Panc1 (cell line): ENCODE measurements around the gene RRH. TPM values are rescaled to one million over a fixed set of nuclear protein-coding genes. Genes with fewer than 3 reads are reported as not detected.
"Not testable (repeated sequence)": the region's sequence is repeated elsewhere in the genome, so short reads cannot be mapped to it uniquely, and the experiment has no call there.

Experiments used
- ATAC-seq: fragments of 200-7000 bp; cut with Tn5 transposase; 2 replicates; pipeline ENCODE4 v1.9.1; 2020; ENCODE audit warnings: mild to moderate bottlenecking, moderate library complexity
- BruUV-seq: library from RNA; stranded (reverse); fragments of 400-500 nt; replicated peaks from 2 replicates; lab custom pipeline; 2021; lab: Mats Ljungman, UMichigan
- CTCF ChIA-PET: fragments of 300-600 bp; sonication (Branson Sonifier 250); formaldehyde crosslinking; loops from one replicate; lab custom pipeline; 2022; ENCODE audit warnings: antibody characterized with exemption; lab: Charles Lee
- POLR2A ChIA-PET: fragments of 300-600 bp; sonication (Branson Sonifier 250); formaldehyde crosslinking; loops from one replicate; lab custom pipeline; 2022; ENCODE audit warnings: antibody characterized with exemption; lab: Charles Lee
- DNase-seq: peaks from one replicate; pipeline ENCODE4 v3.0.0-alpha.2; 2010; ENCODE audit warnings: low read depth, low spot score
- H3K27ac ChIP-seq: 2 replicates; pipeline ENCODE4 v1.5.1; 2011; ENCODE audit warnings: mild to moderate bottlenecking, low read length, inconsistent platforms
- H3K27me3 ChIP-seq: fragments of 200-500 bp; sonication (Bioruptor generic); 2 replicates; pipeline ENCODE4 v1.6.0; 2014; ENCODE audit warnings: low read length, inconsistent platforms; ENCODE audit not compliant: control insufficient read depth, insufficient read depth
- H3K36me3 ChIP-seq: fragments of 200-500 bp; sonication (Bioruptor generic); 2 replicates; pipeline ENCODE4 v1.5.1; 2014; ENCODE audit warnings: inconsistent platforms, mild to moderate bottlenecking, low read length, moderate library complexity; ENCODE audit not compliant: control insufficient read depth, insufficient read depth
- H3K4me1 ChIP-seq: 2 replicates; pipeline ENCODE4 v1.5.1; 2011; ENCODE audit warnings: inconsistent platforms, mild to moderate bottlenecking, low read length, moderate library complexity; ENCODE audit not compliant: control insufficient read depth, insufficient read depth
- H3K4me3 ChIP-seq, 2 experiments: 2 replicates each; pipeline ENCODE4 v1.5.1; 2011 to 2012; ENCODE audit warnings: low read depth in 2 of 2, low read length in 2 of 2, mild to moderate bottlenecking in 2 of 2, inconsistent platforms in 1 of 2, moderate library complexity in 1 of 2
- H3K9me3 ChIP-seq: fragments of 200-500 bp; sonication (Bioruptor generic); 2 replicates; pipeline ENCODE4 v1.5.1; 2014; ENCODE audit warnings: low read depth, mild to moderate bottlenecking, inconsistent platforms, low read length, moderate library complexity; ENCODE audit not compliant: control insufficient read depth, insufficient read depth
- POLR2AphosphoS5 ChIP-seq: IDR thresholded peaks from 2 replicates; pipeline ENCODE4 v1.6.1; 2012; ENCODE audit warnings: mild to moderate bottlenecking, low read depth, low read length, moderate library complexity
- SIN3A ChIP-seq: IDR thresholded peaks from 2 replicates; pipeline ENCODE4 v1.6.1; 2012; ENCODE audit warnings: low read depth, mild to moderate bottlenecking, low read length, moderate library complexity, borderline replicate concordance; ENCODE audit not compliant: insufficient read depth
- TCF7L2 ChIP-seq: IDR thresholded peaks from 2 replicates; pipeline ENCODE4 v1.6.1; 2011; ENCODE audit warnings: mild to moderate bottlenecking, low read depth, low read length, inconsistent platforms
- in situ Hi-C: cut with HindIII; loops from 2 replicates; pipeline ENCODE4 v1.10.0; 2016; ENCODE audit warnings: low sequenced_read_pairs, low pct_unique_long_range_greater_than_20kb
- intact Hi-C: fragments of 100-400 bp; cut with micrococcal nuclease; formaldehyde crosslinking; loops from one replicate; pipeline ENCODE4 v1.10.0; 2022; ENCODE audit not compliant: unreplicated experiment
- total RNA-seq: library from RNA; stranded (reverse); gene quantifications from one replicate; pipeline ENCODE4 v1.2.1, GENCODE V29; 2021; ENCODE audit not compliant: unreplicated experiment
- TF ChIP-seq, protein P1 (sequence below): fragments of 450-650 bp; IDR thresholded peaks from 2 replicates; pipeline ENCODE4 v1.5.1; 2017; ENCODE audit warnings: mild to moderate bottlenecking
- TF ChIP-seq, protein P2 (sequence below), 2 experiments: IDR thresholded peaks; 2 replicates each; pipeline ENCODE4 v1.6.1; 2011 to 2012; ENCODE audit warnings: low read depth in 2 of 2, control low read depth in 1 of 2, low read length in 1 of 2, mild to moderate bottlenecking in 1 of 2, moderate library complexity in 1 of 2; ENCODE audit not compliant: insufficient read depth in 1 of 2

Gene RRH
- total RNA-seq, 1 experiment from 2014 or later: 0.15 TPM

DNA sequence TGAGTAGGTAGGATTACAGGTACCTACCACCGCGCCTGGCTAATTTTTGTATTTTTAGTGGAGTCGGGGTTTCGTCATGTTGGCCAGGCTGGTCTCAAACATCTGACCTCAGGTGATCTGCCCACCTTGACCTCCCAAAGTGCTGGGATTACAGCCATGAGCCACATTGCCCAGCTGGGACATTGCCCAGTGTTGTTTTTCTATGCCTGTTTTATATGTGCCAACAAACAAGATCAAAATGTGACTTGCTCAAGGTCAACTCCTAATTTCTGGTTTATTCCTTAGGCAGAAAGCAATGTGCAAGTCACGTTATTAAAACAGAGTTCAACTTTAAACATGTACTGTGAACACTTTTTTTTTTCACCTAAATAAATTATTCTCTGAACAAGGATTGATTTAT, 22.8 kb downstream of the RRH start:
- POLR2A ChIA-PET: no interaction called here
- Histone ChIP-seq H3K36me3 (no peaks in the 10 kb centered on the region), H3K4me3 (no peak overlapping the region), H3K9me3 (no peaks in the 10 kb centered on the region), H3K27ac (no peak overlapping the region), H3K27me3 (peaks cover 2% of the 10 kb centered on the region; the same call in 1 of the 2 replicates), H3K4me1 (no peaks in the 10 kb centered on the region)
- ATAC-seq (no peak), DNase-seq (no peak)
- TF ChIP-seq SIN3A: no peak
- TF ChIP-seq POLR2AphosphoS5: no peak
- TF ChIP-seq, protein P1, sequence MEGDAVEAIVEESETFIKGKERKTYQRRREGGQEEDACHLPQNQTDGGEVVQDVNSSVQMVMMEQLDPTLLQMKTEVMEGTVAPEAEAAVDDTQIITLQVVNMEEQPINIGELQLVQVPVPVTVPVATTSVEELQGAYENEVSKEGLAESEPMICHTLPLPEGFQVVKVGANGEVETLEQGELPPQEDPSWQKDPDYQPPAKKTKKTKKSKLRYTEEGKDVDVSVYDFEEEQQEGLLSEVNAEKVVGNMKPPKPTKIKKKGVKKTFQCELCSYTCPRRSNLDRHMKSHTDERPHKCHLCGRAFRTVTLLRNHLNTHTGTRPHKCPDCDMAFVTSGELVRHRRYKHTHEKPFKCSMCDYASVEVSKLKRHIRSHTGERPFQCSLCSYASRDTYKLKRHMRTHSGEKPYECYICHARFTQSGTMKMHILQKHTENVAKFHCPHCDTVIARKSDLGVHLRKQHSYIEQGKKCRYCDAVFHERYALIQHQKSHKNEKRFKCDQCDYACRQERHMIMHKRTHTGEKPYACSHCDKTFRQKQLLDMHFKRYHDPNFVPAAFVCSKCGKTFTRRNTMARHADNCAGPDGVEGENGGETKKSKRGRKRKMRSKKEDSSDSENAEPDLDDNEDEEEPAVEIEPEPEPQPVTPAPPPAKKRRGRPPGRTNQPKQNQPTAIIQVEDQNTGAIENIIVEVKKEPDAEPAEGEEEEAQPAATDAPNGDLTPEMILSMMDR: no peak
- TF ChIP-seq, protein P2, sequence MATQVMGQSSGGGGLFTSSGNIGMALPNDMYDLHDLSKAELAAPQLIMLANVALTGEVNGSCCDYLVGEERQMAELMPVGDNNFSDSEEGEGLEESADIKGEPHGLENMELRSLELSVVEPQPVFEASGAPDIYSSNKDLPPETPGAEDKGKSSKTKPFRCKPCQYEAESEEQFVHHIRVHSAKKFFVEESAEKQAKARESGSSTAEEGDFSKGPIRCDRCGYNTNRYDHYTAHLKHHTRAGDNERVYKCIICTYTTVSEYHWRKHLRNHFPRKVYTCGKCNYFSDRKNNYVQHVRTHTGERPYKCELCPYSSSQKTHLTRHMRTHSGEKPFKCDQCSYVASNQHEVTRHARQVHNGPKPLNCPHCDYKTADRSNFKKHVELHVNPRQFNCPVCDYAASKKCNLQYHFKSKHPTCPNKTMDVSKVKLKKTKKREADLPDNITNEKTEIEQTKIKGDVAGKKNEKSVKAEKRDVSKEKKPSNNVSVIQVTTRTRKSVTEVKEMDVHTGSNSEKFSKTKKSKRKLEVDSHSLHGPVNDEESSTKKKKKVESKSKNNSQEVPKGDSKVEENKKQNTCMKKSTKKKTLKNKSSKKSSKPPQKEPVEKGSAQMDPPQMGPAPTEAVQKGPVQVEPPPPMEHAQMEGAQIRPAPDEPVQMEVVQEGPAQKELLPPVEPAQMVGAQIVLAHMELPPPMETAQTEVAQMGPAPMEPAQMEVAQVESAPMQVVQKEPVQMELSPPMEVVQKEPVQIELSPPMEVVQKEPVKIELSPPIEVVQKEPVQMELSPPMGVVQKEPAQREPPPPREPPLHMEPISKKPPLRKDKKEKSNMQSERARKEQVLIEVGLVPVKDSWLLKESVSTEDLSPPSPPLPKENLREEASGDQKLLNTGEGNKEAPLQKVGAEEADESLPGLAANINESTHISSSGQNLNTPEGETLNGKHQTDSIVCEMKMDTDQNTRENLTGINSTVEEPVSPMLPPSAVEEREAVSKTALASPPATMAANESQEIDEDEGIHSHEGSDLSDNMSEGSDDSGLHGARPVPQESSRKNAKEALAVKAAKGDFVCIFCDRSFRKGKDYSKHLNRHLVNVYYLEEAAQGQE (IDR thresholded peaks at IDR 0.05; ENCODE audit: insufficient read depth in 1 of 2, low read depth in 2 of 2, low read length in 1 of 2): no peak
- TF ChIP-seq TCF7L2: no peak
- in situ Hi-C loops: no loop called here
- CTCF ChIA-PET: no interaction called here
- BruUV-seq: no TSS peak
- intact Hi-C loops: no loop called here

DNA sequence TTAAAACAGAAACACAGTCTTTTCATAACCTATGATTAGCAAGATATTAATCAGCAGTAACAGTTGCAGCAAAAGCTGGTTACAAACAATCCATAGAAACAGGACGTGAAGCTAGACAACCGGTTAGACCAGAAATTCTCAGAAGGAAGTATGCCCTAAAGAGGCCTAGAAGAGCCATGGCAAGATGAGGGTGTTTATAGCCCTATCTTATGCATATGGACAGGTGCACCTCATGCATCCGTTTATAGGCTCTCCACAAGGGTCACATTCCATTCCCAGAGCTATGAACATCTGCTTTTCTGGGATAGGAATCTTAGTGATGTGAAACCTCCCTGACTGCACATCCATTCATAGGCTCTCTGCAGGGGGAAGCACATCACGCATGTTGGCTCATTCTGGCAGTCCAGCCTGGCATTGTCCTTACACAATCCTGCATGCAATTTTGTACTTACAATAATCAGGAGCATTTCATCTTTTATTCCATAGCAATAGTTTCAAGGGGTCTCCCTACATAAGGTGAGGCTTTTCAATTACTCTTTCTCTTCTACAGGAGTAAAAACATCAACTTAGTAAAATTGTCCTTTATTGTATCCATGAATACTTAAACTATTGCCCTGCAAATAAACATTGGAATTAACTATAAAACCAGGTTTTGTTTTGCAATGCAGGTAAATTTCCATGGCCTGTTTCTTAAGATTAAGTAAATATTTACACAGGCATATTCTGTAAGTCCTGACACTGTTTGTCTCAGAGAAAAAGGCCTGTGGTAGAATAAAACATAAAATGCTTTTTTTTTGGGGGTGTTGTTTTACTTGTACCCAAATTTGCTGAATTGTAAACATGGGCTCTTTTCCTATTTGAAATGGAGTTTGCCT, 31.9 kb downstream of the RRH start:
- ATAC-seq, CTCF ChIA-PET: not testable (repeated sequence)

DNA sequence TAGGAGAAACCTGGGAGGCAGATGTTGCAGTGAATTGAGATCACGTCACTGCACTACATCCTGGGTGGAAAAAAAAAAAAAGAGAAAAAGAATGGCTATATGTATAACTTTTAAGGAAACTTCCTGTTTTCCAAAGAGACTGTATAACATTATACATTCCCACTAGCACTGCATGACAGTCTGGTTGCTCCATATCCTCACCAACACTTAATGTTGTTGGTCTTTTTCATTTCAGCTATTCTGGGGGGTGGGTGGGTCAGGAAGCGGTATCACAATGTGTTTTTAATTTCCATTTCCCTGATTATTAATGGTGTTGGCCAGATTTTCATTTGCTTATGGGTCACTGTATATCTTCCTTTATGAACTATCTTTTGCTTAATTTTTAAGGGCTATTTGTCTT, 33.5 kb downstream of the RRH start:
- H3K36me3 ChIP-seq: no peaks in the 10 kb centered on the region
- ChIA-PET CTCF (no interaction called here), POLR2A (no interaction called here)
- H3K27me3 ChIP-seq: no peaks in the 10 kb centered on the region
- H3K9me3 ChIP-seq: no peaks in the 10 kb centered on the region
- intact Hi-C loops: no loop called here
- TF ChIP-seq, protein P2 (IDR thresholded peaks at IDR 0.05; ENCODE audit: insufficient read depth in 1 of 2, low read depth in 2 of 2, low read length in 1 of 2): no peak
- TF ChIP-seq SIN3A (no peak), TCF7L2 (no peak), POLR2AphosphoS5 (no peak)
- TF ChIP-seq, protein P1: no peak
- no peak for DNase-seq
- no peaks in the 10 kb centered on the region for H3K4me1 ChIP-seq
- H3K4me3 ChIP-seq: no peak overlapping the region
- no peak for ATAC-seq
- BruUV-seq: no TSS peak
- in situ Hi-C loops: no loop called here
- no peak overlapping the region for H3K27ac ChIP-seq

More for the DNA sequence above, 31.9 kb downstream of the RRH start:
- H3K4me3 ChIP-seq, DNase-seq, intact Hi-C loops, POLR2A ChIA-PET, in situ Hi-C loops, H3K27ac ChIP-seq, H3K9me3 ChIP-seq, H3K36me3 ChIP-seq, H3K4me1 ChIP-seq, BruUV-seq, H3K27me3 ChIP-seq: not testable (repeated sequence)
